ENCODE data around the gene PI4K2A.

PI4K2A gene

DNA sequence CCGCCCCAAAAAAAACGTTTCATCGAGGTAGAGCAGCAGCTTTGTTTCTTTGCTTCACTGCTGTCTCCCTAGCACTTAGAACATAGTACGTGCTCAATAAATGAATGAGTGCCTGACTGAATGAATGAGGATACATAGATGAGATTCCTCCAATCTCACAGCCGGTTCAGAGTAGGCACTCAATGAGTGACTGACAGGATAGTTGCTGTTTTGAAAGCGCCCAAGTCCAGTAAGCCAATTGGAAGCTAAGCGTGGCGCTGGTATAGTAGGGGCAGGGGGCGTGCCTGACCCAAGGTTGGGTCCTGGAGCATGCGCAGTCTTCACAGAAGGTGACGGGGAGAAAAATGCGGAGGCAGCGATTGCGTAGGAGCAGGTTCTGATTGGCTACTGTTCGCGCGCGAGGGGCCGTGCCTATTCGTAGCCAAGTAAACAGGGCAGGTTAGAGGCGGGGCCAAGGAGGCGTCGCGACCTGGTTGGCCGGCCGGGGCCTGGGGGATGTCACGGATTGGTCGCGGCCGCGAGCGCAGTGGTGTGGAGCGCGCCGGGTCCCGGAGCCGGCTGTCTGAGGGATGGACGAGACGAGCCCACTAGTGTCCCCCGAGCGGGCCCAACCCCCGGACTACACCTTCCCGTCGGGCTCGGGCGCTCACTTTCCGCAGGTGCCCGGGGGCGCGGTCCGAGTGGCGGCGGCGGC is at the start of gene PI4K2A:
Gene PI4K2A, plus strand, starts transcription at position 498 of the 694 bp plus-strand sequence. Its CDS starts 72 bp downstream, at position 570.
- peak; percentile 95 for DNase-seq

DNA sequence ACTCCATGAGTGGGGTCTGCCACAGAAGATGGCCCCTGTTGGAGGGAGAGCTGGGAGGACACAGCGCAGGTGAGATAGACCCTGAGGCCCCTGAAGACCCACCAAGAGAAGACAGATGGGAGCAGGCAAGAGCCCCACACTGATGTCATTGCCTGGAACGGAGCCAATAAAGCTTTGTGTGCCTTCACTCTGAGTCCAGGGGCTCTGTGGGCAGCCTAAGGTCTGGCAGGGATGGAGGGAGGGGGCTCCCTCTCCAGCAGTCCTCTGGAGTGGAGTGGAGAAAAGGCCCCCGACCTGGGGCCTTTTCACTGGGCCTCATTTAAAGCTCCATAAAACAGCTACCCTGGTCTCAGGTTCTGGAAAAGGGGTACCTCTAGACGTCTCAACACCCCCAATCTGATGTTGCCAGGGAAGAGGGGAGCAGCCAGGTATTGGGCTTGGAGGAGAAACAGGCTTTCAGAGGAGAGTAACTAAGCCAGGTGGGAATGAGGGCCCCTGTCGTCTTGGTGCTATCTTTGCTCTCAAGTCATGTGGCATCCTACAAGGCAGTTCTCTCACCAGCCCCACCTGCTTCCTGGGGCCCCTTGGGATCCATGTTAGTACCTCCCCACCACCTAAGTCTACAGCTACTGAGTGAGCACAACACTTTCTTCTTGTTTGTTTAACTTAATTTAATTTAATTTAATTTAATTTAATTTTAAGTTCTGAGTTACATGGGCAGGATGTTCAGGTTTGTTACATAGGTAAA is 49.5 kb upstream of the PI4K2A start:
- DNase-seq: no peak

DNA sequence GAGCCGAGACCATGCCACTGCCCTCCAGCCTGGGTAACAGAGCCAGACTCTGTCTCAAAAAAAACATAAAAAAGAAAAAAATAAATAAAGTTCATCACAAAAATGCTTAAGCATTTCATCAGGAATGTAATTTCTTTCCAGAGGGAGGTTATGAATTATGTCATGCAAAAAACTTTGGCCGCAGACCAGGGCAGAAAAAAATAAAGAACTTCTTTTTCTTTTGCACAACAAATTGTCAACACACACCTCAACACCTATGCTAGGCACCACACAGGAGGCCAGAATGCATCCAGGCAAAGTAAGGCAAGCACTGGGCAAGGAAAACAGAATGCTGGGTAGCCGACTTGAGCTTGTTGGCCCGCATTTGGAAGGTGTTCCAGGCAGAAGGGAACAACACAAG is 47.0 kb upstream of the PI4K2A start:
- no peak for DNase-seq

DNA sequence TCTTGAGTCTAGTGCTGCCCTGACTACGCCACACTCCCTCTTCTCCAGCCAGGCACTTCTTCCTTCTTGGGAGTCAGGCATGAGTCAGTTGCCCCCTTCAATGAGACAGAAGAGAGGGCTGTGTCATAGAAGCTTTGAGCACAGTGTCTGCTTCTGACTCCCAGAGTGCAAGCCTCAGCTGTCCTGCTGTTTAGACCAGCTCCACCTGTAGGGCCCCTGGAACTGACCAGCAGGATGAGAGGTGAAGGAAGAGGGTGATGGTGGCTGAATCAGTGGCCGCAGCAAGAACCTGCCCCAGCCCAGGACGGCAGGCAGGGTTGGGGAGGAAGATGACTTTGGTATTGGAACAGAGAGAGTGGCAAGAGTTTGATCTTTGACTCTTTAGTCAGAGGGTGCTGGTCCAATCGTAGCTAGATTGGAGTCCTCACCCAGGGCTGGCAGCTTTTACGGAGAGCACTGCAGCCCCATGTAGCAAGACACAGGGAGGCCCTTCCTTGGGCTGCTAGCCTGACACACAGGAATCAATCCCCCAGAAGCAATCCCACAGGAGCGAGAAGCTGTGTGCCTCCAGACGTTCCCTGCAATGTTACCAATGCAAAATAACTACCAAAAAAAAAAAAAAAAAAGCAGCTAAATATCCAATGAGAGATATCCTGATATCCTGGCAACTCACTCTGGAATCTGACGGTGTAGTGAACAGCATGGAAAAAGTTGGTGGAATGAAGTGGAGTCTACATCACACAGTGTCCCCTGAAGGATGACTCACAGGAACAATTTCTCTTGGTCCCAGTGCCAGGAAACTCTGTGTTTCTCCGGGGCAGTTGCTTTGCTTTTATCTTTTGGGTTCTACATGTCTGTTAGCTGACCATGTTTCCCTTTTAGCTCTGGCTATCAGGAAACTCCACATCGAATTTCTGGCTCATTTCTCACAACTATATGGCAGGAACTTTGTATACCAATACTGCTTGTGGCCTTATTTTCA is 44.1 kb upstream of the PI4K2A start:
- DNase-seq: no peak

GRCh38 chr10:97597778-97598177 is 42.7 kb upstream of the PI4K2A start:
- no peak for DNase-seq

- DNase-seq: no peak
Measured at GRCh38 chr10:97598407-97599271, 41.8 kb upstream of the PI4K2A start.

GRCh38 chr10:97599272-97599619 is 41.2 kb upstream of the PI4K2A start:
- no peak for DNase-seq

- DNase-seq: no peak
Measured at GRCh38 chr10:97600616-97601015, 39.9 kb upstream of the PI4K2A start.

DNA sequence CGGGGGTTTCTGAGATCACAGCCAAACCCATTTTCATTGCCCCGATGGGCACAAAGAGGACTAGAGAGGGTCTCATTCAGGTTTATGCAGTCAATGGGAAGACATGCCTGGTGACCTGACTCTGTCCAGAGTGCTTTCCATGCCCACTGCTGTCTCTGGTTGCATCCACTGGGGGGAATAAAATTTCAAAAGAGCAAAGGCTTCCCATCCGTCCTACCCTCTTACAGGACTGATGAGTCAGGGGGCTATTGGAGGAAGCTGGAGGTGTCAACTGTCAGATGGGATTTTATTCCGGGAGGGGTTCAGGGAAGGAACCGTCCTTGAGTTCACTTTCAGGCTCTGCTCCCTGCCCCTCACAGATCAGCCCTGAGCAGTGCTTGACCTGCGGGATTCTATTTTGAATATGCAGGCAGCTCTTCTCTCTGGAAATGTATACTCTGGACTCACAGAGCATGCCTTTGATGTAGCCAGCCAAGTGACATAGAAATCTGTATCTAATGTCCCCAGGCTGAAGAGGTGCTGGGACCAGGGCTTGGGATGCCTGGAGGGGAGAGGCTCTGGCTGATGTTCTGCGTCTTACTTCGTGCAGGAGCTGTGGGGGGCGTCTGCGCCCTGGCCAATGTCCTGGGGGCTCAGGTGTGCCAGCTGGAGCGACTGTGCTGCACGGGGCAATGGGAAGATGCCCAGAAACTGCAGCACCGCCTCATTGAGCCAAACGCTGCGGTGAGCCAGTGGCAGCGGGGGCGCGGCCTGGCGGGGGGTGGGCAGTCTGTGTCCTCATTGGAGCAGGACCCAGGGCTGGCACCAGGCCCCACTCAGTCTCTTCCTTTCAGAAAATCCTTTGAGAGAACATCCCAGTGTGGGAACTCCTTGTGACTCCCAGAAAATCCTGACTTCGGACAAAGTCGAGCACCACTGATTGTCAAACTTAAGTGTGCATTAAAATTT is 38.9 kb upstream of the PI4K2A start:
- no peak for DNase-seq

DNA sequence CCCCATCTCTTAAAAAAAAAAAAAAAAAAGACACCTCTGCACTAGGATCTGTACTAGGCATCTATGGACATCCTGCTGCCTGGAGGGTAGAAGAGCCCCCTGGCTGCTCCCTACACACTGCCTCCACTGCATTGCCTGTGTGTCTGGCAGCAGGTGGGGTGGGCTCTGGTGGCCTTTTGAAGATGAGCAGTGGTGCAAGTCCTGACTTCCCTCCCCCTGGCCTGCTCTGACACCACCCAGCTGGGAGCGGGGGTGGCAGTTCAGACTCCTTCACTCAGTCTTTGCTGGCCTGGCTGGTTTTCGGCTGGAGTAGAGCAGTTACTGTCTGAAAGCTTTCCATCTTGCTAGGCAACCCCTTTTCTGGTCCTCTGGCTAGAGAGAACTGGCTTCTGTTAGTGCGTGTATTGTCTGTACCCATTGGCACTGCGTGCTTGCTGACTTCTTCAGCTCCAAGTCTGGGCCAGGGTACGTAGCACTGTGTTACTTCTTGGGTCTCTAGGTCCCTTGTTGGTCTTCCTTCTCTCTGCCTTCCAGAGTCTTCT is 33.3 kb upstream of the PI4K2A start:
- no peak for DNase-seq

- DNase-seq: no peak
Measured at GRCh38 chr10:97608991-97609561, 31.4 kb upstream of the PI4K2A start.

DNA sequence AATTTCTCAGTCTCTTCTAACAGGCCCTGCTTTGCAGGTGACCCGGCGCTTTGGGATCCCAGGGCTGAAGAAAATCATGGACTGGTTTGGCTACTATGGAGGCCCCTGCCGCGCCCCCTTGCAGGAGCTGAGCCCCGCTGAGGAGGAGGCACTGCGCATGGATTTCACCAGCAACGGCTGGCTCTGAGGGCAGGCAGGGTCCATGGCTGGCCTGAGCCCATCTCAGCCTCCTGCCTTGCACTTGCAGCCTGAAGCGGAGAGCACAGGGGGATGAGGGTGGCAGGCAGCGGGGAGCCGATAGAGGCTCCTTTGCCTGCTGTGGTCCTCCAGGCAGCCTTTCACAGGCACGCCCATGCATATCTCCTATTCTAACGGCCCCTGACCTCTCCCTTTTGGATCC is 29.0 kb upstream of the PI4K2A start:
- no peak for DNase-seq

DNA sequence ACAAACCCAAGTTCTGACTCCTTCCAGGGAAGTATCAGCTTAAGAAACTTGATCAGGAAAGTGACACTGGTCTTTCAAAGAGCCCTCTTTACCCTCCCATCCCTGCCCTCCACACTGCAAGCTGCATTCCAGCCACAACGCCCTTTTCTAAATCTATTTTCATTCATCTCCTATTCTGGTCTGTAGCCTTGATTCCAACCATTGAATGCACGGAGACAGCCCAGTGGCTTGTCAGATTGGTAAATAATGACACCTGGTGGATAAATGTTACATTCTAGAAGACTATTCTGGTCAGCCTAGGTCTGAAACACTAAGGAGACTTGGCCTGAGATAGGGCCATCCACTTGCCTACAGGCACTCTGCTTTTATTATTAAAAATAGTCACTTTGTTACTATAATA is 28.1 kb upstream of the PI4K2A start:
- no peak for DNase-seq

GRCh38 chr10:97618285-97618684 is 22.2 kb upstream of the PI4K2A start:
- no peak for DNase-seq

DNA sequence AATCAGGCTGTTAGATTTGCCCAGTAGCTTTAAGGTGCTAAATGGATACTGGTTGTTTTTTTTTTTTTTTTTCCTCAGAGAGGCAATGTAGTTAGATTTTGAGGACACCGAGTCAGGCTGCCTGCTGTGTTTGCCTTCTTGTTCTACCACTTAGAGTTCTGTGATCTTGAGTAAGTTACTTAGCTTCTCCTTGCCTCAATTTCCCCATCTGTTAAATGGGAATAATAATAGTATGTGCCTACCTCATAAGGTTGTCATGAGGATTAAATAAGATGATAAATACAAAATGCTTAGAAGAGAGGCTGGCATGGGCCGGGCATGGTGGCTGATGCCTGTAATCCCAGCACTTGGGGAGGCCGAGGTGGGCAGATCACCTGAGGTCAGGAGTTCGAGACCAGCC is 21.7 kb upstream of the PI4K2A start:
- DNase-seq: no peak

DNA sequence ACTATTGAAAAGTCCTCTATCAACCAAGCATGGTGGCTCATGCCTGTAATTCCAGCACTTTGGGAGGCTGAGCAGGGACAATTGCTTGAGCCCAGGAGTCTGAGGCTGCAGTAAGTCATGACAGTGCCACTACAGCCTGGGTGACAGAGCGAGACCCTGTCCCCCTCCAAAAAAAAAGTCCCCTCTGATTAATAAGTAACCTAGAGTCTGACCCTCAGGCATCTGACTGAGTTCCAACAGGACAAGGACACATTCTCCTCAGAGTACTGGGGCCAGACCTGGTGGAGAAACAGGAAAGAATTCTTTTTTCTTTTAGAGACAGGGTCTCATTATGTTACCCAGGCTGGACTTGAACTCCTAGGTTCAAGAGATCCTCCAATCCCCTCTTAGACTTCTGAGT is 17.2 kb upstream of the PI4K2A start:
- DNase-seq: no peak

DNA sequence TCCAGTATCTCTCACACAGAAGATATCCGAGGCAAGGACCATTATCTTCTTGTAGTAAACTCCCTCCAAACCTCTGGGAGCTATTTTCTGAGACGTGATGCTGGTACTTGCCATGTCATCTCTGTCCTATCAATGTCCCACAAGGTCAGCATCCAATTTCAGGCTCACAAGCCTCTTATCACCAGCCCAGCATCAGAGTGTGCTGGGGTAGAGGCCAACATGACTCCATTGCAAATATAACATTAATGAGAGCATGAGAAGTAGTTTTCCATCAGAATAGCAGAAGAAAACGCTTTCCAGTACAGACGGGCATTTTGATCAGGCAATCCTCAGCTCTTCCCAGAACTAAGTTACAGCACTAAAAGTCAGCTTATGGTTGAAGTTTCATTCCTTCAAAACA is 12.7 kb upstream of the PI4K2A start:
- no peak for DNase-seq

GRCh38 chr10:97628228-97628627 is 12.2 kb upstream of the PI4K2A start:
- DNase-seq: no peak

- no peak for DNase-seq
Measured at GRCh38 chr10:97629289-97629688, 11.2 kb upstream of the PI4K2A start.

GRCh38 chr10:97631098-97631497 is 9.4 kb upstream of the PI4K2A start:
- no peak for DNase-seq
